ENCODE measurements around the gene ACTR5.

ACTR5 gene

DNA sequence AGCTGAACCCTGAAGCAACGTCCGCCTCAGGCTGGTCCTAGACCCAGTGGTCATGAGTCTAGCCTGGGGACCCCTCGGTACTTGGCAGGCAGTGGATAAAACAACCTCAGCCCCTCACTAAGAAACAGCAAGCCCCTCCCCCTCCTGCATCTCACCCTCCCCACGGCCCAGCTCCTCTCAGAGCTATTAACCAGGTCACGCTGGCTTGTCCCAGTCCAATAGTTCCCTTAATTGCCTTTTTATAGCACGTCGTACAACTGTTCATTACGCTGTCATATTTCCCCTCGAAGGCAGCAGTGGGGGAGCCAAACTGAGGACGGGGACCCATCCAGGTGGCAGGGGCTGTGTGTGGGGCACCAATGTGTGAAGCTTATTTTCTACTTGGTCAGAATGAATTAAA is 32.6 kb upstream of the ACTR5 start:
- Histone ChIP-seq H3K4me3 (ENCODE audit: low read length in 2 of 2) (no peak overlapping the region), H2BK120ac (ENCODE audit: low read depth, low read length) (no peak overlapping the region), H2BK12ac (ENCODE audit: low read length) (no peak overlapping the region), H4K8ac (ENCODE audit: low read depth, low read length) (no peak overlapping the region), H3K14ac (ENCODE audit: low read length) (no peak overlapping the region), H3K9ac (ENCODE audit: low read depth, low read length, poor library complexity) (no peak overlapping the region), H2AFZ (ENCODE audit: low read length) (no peak overlapping the region), H4K91ac (ENCODE audit: low read depth, low read length, poor library complexity) (no peak overlapping the region), H2BK15ac (ENCODE audit: low read length) (no peak overlapping the region), H2AK5ac (ENCODE audit: low read depth, low read length) (no peak overlapping the region), H3K4me2 (ENCODE audit: insufficient read depth, low read length, poor library complexity, severe bottlenecking) (no peak overlapping the region), H3K18ac (ENCODE audit: low read length) (no peak overlapping the region), H3K23ac (ENCODE audit: low read depth, low read length, poor library complexity) (no peak overlapping the region), H3K9me3 (replicated peaks in 1 of 2; ENCODE audit: control insufficient read depth in 2 of 2, insufficient read depth in 1 of 2, low read depth in 1 of 2, low read length in 2 of 2) (no peaks in the 10 kb centered on the region), H3K27ac (replicated peaks; ENCODE audit: low read length) (no peak overlapping the region), H2BK5ac (ENCODE audit: low read length) (no peak overlapping the region), H3K27me3 (ENCODE audit: control insufficient read depth in 3 of 3, insufficient read depth in 3 of 3, low read depth in 1 of 3, low read length in 3 of 3) (peaks cover 0 to 69% (median 17%) of the 10 kb centered on the region in 3 experiments), H3K4me1 (ENCODE audit: control insufficient read depth in 2 of 2, insufficient read depth in 1 of 2, low read depth in 1 of 2, low read length in 2 of 2) (peaks cover 0 to 12% of the 10 kb centered on the region in 2 donors), H3K79me1 (ENCODE audit: low read depth, low read length) (no peaks in the 10 kb centered on the region), H3K4ac (ENCODE audit: low read length) (no peak overlapping the region), H3K36me3 (replicated peaks in 1 of 2; ENCODE audit: control insufficient read depth in 2 of 2, insufficient read depth in 2 of 2, low read length in 2 of 2) (no peaks in the 10 kb centered on the region)
- WGBS, 2 donors (ENCODE audit: extremely low coverage in 2 of 2, insufficient read length in 2 of 2, insufficient replicate concordance in 1 of 2): no CpG with 5 or more reads among the region's 10 CpGs
- DNase-seq (ENCODE audit: low spot score): no peak

DNA sequence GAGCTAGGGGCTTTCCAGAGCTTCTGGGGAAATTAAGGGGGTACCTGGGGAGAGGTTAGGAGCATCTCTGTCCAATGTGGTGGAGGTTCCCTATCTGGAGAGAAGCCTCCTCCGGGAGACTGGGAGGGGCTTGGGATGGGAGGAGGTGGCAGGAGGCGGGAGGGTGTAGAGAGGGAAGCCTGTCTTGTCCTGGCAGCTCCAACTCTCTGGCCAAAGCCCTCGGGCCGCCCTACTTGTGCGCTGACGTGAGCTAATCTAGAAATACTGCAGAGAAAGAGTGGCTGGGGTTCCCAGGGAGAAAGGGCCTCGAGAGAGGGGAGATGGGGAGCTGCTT is 25.6 kb upstream of the ACTR5 start:
- Histone ChIP-seq H4K8ac (ENCODE audit: low read depth, low read length) (no peak overlapping the region), H3K23ac (ENCODE audit: low read depth, low read length, poor library complexity) (no peak overlapping the region), H4K91ac (ENCODE audit: low read depth, low read length, poor library complexity) (no peak overlapping the region), H3K79me1 (ENCODE audit: low read depth, low read length) (no peaks in the 10 kb centered on the region), H3K4me2 (ENCODE audit: insufficient read depth, low read length, poor library complexity, severe bottlenecking) (no peak overlapping the region), H2BK120ac (ENCODE audit: low read depth, low read length) (no peak overlapping the region), H3K9ac (ENCODE audit: low read depth, low read length, poor library complexity) (no peak overlapping the region), H3K9me3 (replicated peaks in 1 of 2; ENCODE audit: control insufficient read depth in 2 of 2, insufficient read depth in 1 of 2, low read depth in 1 of 2, low read length in 2 of 2) (peaks cover 2 to 6% of the 10 kb centered on the region in 2 donors), H3K4me3 (ENCODE audit: low read length in 2 of 2) (no peak overlapping the region), H3K4ac (ENCODE audit: low read length) (no peak overlapping the region), H3K27me3 (ENCODE audit: control insufficient read depth in 3 of 3, insufficient read depth in 3 of 3, low read depth in 1 of 3, low read length in 3 of 3) (peaks cover 48 to 100% (median 86%) of the 10 kb centered on the region in 3 experiments), H2AK5ac (ENCODE audit: low read depth, low read length) (no peak overlapping the region), H3K4me1 (ENCODE audit: control insufficient read depth in 2 of 2, insufficient read depth in 1 of 2, low read depth in 1 of 2, low read length in 2 of 2) (peaks cover 6 to 33% of the 10 kb centered on the region in 2 donors), H3K27ac (replicated peaks; ENCODE audit: low read length) (no peak overlapping the region), H2AFZ (ENCODE audit: low read length) (no peak overlapping the region), H2BK12ac (ENCODE audit: low read length) (no peak overlapping the region), H3K18ac (ENCODE audit: low read length) (no peak overlapping the region), H3K14ac (ENCODE audit: low read length) (no peak overlapping the region), H2BK15ac (ENCODE audit: low read length) (no peak overlapping the region), H3K36me3 (replicated peaks in 1 of 2; ENCODE audit: control insufficient read depth in 2 of 2, insufficient read depth in 2 of 2, low read length in 2 of 2) (no peaks in the 10 kb centered on the region), H2BK5ac (ENCODE audit: low read length) (no peak overlapping the region)
- DNase-seq (ENCODE audit: low spot score): no peak
- WGBS, 2 donors (ENCODE audit: extremely low coverage in 2 of 2, insufficient read length in 2 of 2, insufficient replicate concordance in 1 of 2): no CpG with 5 or more reads among the region's 7 CpGs

DNA sequence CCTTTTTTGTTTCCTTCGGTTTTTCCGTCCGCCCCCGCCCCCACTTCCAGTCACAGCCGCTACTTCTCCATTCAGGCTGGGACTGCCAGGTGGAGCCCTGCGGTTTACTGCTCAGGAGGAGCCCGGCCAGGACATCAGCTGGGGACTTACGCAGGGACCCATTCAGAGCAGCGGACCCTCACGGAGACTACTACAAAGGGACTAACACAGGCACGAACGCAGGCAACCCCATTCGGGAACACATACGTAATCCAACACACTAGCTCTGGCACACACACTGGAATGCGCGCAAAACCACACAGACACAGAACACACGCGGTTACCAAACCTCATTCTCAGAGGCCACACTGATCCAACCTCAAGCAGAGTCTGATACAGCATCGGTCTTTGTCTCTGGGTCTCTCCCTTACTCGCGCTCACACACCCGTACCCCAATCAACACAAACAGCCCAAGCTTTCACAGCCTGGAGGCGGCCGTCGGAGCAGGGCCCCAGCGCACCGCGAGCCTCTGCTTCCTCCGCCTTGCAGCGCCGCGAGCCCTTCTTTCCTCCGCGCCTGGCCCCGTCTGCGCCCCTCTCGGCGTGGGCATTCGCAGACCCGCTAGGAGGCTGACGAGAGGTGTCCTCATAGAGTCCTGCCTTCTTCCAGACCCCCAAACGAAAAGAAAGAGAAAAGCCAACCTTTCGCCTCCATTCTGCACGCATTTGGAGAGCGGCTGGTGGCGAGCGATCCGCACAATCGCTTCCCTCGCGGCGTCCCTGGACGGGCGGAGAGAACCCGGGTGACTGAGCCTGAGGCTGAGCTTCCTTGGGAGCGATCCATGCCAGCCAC is 25.0 kb upstream of the ACTR5 start:
- no peak for DNase-seq (ENCODE audit: low spot score)
- no peak overlapping the region for H3K4me3 ChIP-seq (ENCODE audit: low read length in 2 of 2)

DNA sequence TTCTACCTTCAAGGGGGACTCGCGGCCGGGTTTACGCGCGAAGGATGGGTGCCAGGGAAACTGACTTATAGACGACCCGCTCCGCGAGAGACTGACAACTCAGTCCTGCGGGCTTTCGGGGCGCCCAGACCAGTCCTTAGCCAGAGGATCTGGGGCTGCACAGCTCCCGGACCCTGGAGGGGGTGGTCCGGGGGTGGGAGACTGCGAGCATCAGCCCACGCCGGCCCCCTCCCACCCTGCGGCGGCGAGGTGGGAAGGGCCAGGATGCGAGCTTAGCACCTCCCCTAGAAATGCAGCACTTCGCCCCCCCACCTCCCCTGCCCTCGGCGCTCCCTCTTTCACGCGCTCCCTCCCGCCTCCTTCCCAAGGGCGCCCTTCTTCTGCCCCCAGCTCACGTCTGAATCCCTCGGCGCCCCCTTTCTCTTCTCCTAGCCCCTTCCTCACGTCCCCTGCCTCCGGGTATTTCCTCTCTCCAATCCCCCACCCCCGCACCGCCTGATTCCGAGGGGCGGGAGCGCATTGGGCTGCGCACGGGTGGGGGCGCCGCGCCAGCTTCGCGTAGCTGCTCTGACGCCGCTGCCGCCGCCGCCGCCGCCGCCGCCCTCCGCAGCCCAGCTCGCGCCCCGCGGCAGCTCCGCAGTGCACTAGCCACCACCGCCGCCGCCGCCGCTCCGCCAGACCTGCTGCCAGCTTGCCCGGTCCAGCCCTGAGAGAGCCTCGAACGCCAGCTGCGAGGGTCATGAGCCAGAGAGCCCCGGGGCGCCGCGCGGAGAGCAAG is 24.2 kb upstream of the ACTR5 start, which contains the start of gene SLC32A1:
Gene SLC32A1, plus strand, starts transcription at position 639 of the 778 bp plus-strand sequence. CDS start 239 bp downstream, outside the sequence.
- peaks cover 5 to 9% of the 10 kb centered on the region in 2 donors for H3K9me3 ChIP-seq (replicated peaks in 1 of 2; ENCODE audit: control insufficient read depth in 2 of 2, insufficient read depth in 1 of 2, low read depth in 1 of 2, low read length in 2 of 2)
- peak within 1 kb of the TSS; percentile 7 for H2BK5ac ChIP-seq (ENCODE audit: low read length)
- H3K4me1 ChIP-seq (ENCODE audit: control insufficient read depth in 2 of 2, insufficient read depth in 1 of 2, low read depth in 1 of 2, low read length in 2 of 2): peaks cover 9 to 38% of the 10 kb centered on the region in 2 donors
- H3K27me3 ChIP-seq (ENCODE audit: control insufficient read depth in 3 of 3, insufficient read depth in 3 of 3, low read depth in 1 of 3, low read length in 3 of 3): peaks cover 62 to 100% (median 95%) of the 10 kb centered on the region in 3 experiments
- H3K4ac ChIP-seq (ENCODE audit: low read length): no peak within 1 kb of the TSS
- no peak within 1 kb of the TSS for H2BK120ac ChIP-seq (ENCODE audit: low read depth, low read length)
- peak within 1 kb of the TSS; percentile 24 for H3K9ac ChIP-seq (ENCODE audit: low read depth, low read length, poor library complexity)
- peak within 1 kb of the TSS; percentile 82 for H2AFZ ChIP-seq (ENCODE audit: low read length)
- DNase-seq (ENCODE audit: low spot score): no peak
- H3K27ac ChIP-seq (replicated peaks; ENCODE audit: low read length): no peak within 1 kb of the TSS
- peak within 1 kb of the TSS; percentile 33 for H2AK5ac ChIP-seq (ENCODE audit: low read depth, low read length)
- H2BK15ac ChIP-seq (ENCODE audit: low read length): peak within 1 kb of the TSS; percentile 68
- no peak within 1 kb of the TSS for H4K91ac ChIP-seq (ENCODE audit: low read depth, low read length, poor library complexity)
- H3K14ac ChIP-seq (ENCODE audit: low read length): peak within 1 kb of the TSS; percentile 49
- peak within 1 kb of the TSS; percentile 83 for H3K23ac ChIP-seq (ENCODE audit: low read depth, low read length, poor library complexity)
- peak within 1 kb of the TSS; percentile 72 for H3K4me2 ChIP-seq (ENCODE audit: insufficient read depth, low read length, poor library complexity, severe bottlenecking)
- H3K18ac ChIP-seq (ENCODE audit: low read length): peak within 1 kb of the TSS; percentile 92
- WGBS, 2 donors (ENCODE audit: extremely low coverage in 2 of 2, insufficient read length in 2 of 2, insufficient replicate concordance in 1 of 2): no CpG with 5 or more reads among the region's 76 CpGs
- no peak within 1 kb of the TSS for H4K8ac ChIP-seq (ENCODE audit: low read depth, low read length)
- H2BK12ac ChIP-seq (ENCODE audit: low read length): peak within 1 kb of the TSS; percentile 4
- H3K36me3 ChIP-seq (replicated peaks in 1 of 2; ENCODE audit: control insufficient read depth in 2 of 2, insufficient read depth in 2 of 2, low read length in 2 of 2): no peaks in the 10 kb centered on the region
- no peaks in the 10 kb centered on the region for H3K79me1 ChIP-seq (ENCODE audit: low read depth, low read length)
- H3K4me3 ChIP-seq (ENCODE audit: low read length in 2 of 2): peak within 1 kb of the TSS in 1 of 2 donors; percentile 13

More for the DNA sequence above, 25.0 kb upstream of the ACTR5 start:
- no peak overlapping the region for H3K9ac ChIP-seq (ENCODE audit: low read depth, low read length, poor library complexity)
- H3K18ac ChIP-seq (ENCODE audit: low read length): peak overlapping the region; percentile 92
- peaks cover 5 to 9% of the 10 kb centered on the region in 2 donors for H3K9me3 ChIP-seq (replicated peaks in 1 of 2; ENCODE audit: control insufficient read depth in 2 of 2, insufficient read depth in 1 of 2, low read depth in 1 of 2, low read length in 2 of 2)
- H4K8ac ChIP-seq (ENCODE audit: low read depth, low read length): no peak overlapping the region
- H3K23ac ChIP-seq (ENCODE audit: low read depth, low read length, poor library complexity): no peak overlapping the region
- peak overlapping the region; percentile 82 for H2AFZ ChIP-seq (ENCODE audit: low read length)
- H2BK120ac ChIP-seq (ENCODE audit: low read depth, low read length): no peak overlapping the region
- peaks cover 54 to 100% (median 92%) of the 10 kb centered on the region in 3 experiments for H3K27me3 ChIP-seq (ENCODE audit: control insufficient read depth in 3 of 3, insufficient read depth in 3 of 3, low read depth in 1 of 3, low read length in 3 of 3)
- H3K27ac ChIP-seq (replicated peaks; ENCODE audit: low read length): no peak overlapping the region
- no peaks in the 10 kb centered on the region for H3K79me1 ChIP-seq (ENCODE audit: low read depth, low read length)
- H4K91ac ChIP-seq (ENCODE audit: low read depth, low read length, poor library complexity): no peak overlapping the region
- peak overlapping the region; percentile 72 for H3K4me2 ChIP-seq (ENCODE audit: insufficient read depth, low read length, poor library complexity, severe bottlenecking)
- no peak overlapping the region for H3K4ac ChIP-seq (ENCODE audit: low read length)
- peak overlapping the region; percentile 7 for H2BK5ac ChIP-seq (ENCODE audit: low read length)
- H2BK15ac ChIP-seq (ENCODE audit: low read length): no peak overlapping the region
- H2AK5ac ChIP-seq (ENCODE audit: low read depth, low read length): no peak overlapping the region
- no peaks in the 10 kb centered on the region for H3K36me3 ChIP-seq (replicated peaks in 1 of 2; ENCODE audit: control insufficient read depth in 2 of 2, insufficient read depth in 2 of 2, low read length in 2 of 2)
- H3K14ac ChIP-seq (ENCODE audit: low read length): no peak overlapping the region
- H2BK12ac ChIP-seq (ENCODE audit: low read length): no peak overlapping the region
- WGBS, 2 donors (ENCODE audit: extremely low coverage in 2 of 2, insufficient read length in 2 of 2, insufficient replicate concordance in 1 of 2): no CpG with 5 or more reads among the region's 56 CpGs
- H3K4me1 ChIP-seq (ENCODE audit: control insufficient read depth in 2 of 2, insufficient read depth in 1 of 2, low read depth in 1 of 2, low read length in 2 of 2): peaks cover 6 to 34% of the 10 kb centered on the region in 2 donors
